ENCODE data around the gene NDST3.
"Not testable (repeated sequence)": the region's sequence is repeated elsewhere in the genome, so short reads cannot be mapped to it uniquely, and the experiment has no call there.

The NDST3 gene

DNA sequence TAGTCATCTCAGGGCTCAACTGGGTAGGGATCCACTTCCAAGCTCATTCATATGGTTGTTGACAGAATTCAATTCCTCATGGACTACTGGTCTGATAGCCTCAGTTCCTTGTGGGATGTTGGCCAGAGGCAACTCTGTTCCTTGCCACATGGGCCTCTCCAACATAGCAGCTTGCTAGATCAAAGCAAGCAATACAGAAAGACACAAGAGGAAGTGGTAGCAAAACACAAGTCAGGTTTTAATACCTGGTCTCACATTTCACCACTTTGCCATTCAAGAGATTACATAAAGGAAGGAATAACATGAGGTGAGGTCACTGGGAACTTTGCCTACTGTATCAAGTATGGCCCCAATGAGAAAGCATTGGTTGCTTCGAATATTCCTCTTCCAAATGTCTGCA lies 239.4 kb downstream of the NDST3 start:
- DNase-seq (ENCODE audit: low spot score) = no peak

GRCh38 chr4:118276580-118276979 lies 242.3 kb downstream of the NDST3 start:
- DNase-seq (ENCODE audit: low spot score) = no peak

- no peak for DNase-seq (ENCODE audit: low spot score)
Measured at GRCh38 chr4:118277243-118277642, 243.0 kb downstream of the NDST3 start.

- DNase-seq (ENCODE audit: low spot score) = peak; percentile 91
Measured at GRCh38 chr4:118278473-118279274, 244.4 kb downstream of the NDST3 start.

DNA sequence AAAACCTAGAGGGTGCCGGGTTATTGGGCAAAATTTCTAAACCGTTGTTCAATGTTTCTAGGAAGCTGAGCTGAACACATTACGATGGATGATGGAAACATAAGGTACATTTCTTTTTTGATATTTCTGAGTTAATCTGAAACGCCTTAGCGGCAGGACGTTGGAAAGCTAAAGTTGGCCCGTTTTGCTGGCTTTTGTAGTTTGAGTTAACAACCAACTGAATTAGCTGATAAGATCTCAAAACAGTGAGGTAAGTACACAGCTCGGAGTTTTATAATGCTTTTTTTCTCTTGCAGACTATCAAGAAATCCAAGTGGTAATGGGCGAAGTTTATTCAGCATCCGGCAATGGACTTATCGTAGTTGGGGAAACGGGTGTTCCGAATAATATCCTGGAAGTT lies 245.0 kb downstream of the NDST3 start:
- no peak for DNase-seq (ENCODE audit: low spot score)

DNA sequence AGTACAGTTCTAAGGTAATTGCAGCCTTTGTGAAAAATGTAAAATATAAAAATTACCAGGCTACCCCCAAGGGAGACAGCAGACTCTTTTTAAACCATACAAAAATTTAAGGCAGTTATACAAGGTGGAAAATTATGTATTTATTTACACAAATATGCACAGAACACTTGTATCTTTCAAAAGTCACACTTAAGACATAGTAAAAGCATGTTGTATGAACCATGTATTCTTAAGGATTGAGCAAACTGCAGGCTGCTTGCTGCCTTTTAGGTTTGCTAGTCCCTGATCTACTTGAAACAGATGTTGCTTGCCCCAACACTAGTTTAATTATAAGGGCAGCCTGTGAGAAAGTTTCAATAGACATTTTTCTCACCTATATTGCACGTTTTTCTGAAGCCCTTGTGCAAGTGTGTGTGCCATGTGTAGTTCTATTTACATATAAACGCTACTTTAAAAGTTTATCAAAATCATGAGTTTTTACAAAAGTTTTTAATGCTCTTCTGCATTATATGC lies 245.7 kb downstream of the NDST3 start:
- no peak for DNase-seq (ENCODE audit: low spot score)

DNA sequence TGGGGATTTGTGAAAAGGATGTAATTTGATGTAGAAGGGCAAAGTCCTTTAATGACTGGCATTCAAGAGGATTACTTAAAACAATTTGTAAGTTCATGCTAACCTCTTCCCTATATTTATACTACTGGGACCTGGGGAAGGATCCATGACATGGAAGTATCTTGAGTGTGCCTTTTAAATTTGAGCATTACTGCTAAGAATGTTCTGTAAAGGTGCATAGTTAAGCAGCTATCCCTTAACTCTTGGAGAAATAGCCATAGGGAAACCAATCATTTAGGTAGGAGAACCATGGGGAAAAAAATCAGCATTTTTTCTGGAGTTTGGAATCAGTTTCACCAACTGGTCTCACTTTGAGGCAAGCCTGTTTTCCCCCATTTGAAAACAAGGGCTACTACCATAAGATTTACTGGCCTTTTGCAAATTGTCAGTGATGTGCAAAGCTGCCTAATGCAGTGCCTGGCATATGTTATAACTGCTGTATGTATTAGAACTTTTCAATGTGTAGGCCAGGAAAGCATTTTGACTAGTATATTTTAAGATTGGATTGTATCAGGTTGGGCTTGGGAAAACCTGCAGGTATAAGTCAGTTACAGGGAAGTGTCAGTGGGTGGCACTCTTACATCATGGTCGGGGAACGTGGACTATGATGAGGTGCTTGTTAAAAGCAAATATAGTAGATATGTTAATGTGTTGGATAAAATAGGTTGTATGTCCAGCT lies 246.4 kb downstream of the NDST3 start:
- peak; percentile 37 for DNase-seq (ENCODE audit: low spot score)

DNA sequence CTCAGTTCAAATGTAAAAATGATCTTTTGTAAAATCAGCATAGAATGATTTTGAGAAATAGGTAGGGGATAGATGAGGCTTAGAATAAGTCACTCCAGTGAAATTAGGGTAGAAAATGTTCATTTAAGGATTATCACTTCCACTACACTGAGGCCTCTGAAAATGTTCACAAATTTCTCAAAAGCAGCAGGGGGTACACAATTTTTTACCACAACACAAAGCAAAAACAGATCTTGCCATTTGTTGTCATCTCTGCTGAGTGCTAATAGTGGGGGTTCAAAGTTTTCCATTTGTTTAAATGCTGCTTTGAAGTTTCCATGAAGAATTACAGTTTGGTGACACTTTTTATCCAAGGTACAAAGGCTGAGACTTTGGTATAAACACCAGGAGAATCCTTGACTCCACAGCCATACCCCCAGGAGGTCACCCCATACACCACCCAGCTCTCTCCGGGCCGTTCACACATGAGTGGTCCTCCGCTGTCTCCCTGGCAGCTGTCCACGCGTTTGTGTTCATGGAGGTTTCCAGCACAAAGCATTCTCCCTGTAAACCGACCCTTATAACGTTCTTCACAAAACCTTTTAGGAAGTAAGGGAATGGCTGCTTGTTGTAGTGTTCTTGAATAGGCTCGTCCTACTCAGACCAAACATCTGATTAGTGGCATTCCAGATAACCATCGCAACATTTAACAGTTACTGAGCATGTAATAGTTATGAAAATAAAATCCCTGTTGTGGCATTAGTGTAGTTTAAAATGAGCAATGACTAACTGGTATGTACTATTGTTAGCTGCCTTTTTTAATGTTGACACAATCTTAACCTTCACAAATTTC lies 247.5 kb downstream of the NDST3 start:
- DNase-seq (ENCODE audit: low spot score) = no peak

- DNase-seq (ENCODE audit: low spot score) = no peak
Measured at GRCh38 chr4:118282692-118283091, 248.4 kb downstream of the NDST3 start.

DNA sequence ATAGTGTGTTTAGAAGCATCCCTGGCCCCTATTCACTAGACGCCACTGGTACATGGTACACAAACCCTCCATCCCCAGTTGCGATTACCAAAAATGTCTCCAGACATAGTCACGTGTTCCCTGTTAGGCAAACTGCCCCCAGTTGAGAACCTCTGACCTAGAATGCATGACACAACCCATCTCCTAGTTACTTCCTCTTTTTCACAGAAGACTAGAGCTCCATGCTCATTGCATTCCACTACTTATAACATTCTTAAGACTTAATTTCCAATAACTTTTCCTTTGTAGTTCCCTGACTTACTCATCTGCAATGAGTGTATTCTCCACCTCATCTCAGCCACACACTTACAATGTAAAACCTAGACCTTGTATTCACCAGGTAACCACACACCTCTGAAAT lies 249.9 kb downstream of the NDST3 start:
- no peak for DNase-seq (ENCODE audit: low spot score)

GRCh38 chr4:118285931-118286330 lies 251.6 kb downstream of the NDST3 start:
- no peak for DNase-seq (ENCODE audit: low spot score)

DNA sequence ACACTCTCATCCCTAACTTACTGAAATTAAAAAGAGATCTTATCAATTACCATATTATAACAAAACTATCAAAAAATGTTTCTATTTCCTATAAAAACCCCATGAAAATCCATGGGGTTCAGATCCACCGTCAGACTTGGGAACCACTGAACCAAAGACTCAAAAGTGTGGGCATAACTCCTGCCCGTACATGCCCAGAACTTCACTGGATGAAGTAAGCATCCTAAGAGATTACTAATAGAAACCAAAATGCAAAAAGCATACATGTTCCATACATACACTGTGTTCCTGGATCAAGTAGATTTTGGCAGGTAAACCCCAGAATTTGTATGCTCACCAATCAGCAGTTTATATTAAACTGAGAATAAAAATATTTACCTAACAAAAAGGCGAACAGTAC lies 252.4 kb downstream of the NDST3 start:
- no peak for DNase-seq (ENCODE audit: low spot score)

DNA sequence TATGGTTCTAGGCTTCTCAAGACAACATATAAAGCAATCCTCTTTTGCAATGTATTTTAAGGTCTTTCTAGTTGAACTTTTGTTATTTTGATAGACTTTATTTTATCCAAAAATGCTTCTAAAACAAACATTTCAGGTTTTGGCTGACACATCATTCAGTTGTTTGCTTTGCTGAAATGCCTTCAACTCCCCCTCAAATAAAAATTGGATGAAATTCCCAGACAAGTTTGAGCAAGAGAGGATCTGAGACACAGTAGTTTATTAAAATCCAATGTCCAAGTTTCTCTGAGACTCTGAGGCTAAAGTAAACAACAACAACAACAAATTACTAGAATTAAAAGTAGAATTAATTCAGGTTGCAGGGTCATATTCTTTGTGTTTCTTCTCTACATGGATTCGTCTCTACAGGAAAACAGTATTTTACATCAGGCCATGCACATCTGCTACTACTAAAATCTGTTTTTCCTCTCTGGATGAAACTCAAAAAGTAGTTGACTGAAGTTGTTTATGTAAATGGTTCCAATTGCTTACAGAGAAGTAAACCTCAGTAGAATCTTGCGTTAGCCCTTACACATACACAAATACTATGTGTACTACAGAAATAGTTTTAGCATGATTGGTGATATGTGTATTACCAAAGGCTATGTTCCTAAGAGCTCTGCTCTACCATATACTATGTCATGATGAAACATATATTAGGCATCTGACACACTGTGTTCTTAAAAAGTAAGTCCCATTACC lies 253.6 kb downstream of the NDST3 start:
- DNase-seq (ENCODE audit: low spot score) = no peak

DNA sequence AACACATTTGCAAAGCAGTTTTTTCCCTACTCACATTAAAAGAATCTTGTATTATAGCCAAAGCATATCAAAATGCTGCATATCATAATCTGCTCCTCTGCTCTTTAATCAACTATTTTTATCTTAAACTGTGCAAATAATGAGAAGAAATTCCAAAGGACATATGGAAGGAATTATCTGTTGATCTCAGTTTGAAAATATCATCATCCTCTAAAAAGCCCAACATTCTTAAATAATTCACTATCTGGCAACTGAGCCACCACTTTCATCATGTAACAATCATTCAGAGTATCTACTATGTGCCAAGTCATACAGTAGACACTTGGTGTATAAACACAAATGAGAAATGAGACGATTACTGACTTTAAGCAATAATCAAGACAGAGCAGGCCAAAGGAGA lies 255.5 kb downstream of the NDST3 start:
- no peak for DNase-seq (ENCODE audit: low spot score)

GRCh38 chr4:118290951-118291350 lies 256.7 kb downstream of the NDST3 start:
- no peak for DNase-seq (ENCODE audit: low spot score)

GRCh38 chr4:118296729-118297128 lies 262.4 kb downstream of the NDST3 start:
- DNase-seq (ENCODE audit: low spot score) = no peak

DNA sequence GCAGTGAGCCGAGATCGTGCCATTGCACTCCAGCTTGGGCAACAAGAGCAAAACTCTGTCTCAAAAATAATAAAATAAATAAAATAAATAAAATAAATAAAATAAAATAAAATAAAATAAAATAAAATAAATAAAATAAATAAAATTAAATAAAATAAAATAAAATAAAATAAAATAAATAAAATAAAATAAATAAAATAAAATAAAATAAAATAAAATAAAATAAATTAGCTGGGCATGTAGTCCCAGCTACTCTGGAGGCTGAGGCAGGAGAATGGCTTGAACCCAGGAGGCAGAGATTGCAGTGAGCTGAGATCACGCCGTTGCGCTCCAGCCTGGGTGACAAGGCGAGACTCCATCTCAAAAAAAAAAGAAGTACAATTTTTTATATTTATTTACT lies 265.3 kb downstream of the NDST3 start:
- not testable (repeated sequence) for DNase-seq (ENCODE audit: low spot score)

- no peak for DNase-seq (ENCODE audit: low spot score)
Measured at GRCh38 chr4:118307643-118308042, 273.4 kb downstream of the NDST3 start.

Data from globus pallidus (tissue), 1 donor.